DMS 273 (cell line): Measurements from ENCODE around the gene SMIM32.

ENCODE experiments used
- DNase-seq: peaks from one replicate; lab custom pipeline; 2025; ENCODE audit not compliant: unreplicated experiment; lab: John Stamatoyannopoulos, UW

SMIM32 gene

GRCh38 chr5:136208916-136209315, 16.0 kb upstream of the SMIM32 start:
- no peak for DNase-seq

- DNase-seq, result no peak
These were observed 14.7 kb upstream of the SMIM32 start for GRCh38 chr5:136207631-136208030.

GRCh38 chr5:136206361-136206760, 13.4 kb upstream of the SMIM32 start:
- no peak for DNase-seq

- no peak for DNase-seq
These were observed 13.0 kb upstream of the SMIM32 start for GRCh38 chr5:136205941-136206340.

GRCh38 chr5:136205061-136205702, 12.2 kb upstream of the SMIM32 start:
- no peak for DNase-seq

- DNase-seq, result no peak
These were observed 10.5 kb upstream of the SMIM32 start for GRCh38 chr5:136203303-136203922.

- DNase-seq, result no peak
These were observed 9.7 kb upstream of the SMIM32 start for GRCh38 chr5:136202469-136203205.

GRCh38 chr5:136201870-136202269, 8.9 kb upstream of the SMIM32 start:
- DNase-seq, result no peak

- DNase-seq, result no peak
These were observed 7.8 kb upstream of the SMIM32 start for GRCh38 chr5:136200761-136201160.

GRCh38 chr5:136200130-136200529, 7.2 kb upstream of the SMIM32 start:
- no peak for DNase-seq

GRCh38 chr5:136199408-136199807, 6.4 kb upstream of the SMIM32 start:
- DNase-seq, result no peak

- no peak for DNase-seq
These were observed 5.5 kb upstream of the SMIM32 start for GRCh38 chr5:136198453-136198852.

- no peak for DNase-seq
These were observed 4.6 kb upstream of the SMIM32 start for GRCh38 chr5:136197462-136198142.

GRCh38 chr5:136195971-136196820, 3.2 kb upstream of the SMIM32 start:
- no peak for DNase-seq

GRCh38 chr5:136194576-136194975, 1.6 kb upstream of the SMIM32 start:
- DNase-seq, result no peak

- peak; percentile 50 for DNase-seq
These were observed 467 bp upstream of the SMIM32 start for GRCh38 chr5:136193322-136193935.

- DNase-seq, result peak; percentile 65
These were observed 892 bp downstream of the SMIM32 start for GRCh38 chr5:136192015-136192525.

- peak; percentile 73 for DNase-seq
These were observed 1.5 kb downstream of the SMIM32 start for GRCh38 chr5:136191304-136192014.

- DNase-seq, result peak; percentile 27
These were observed 2.1 kb downstream of the SMIM32 start for GRCh38 chr5:136190904-136191303.
